H1 (cell line): ENCODE data around the gene AHSP. TPM values are rescaled to one million over a fixed set of nuclear protein-coding genes. Genes with fewer than 3 reads are reported as not detected.

ENCODE experiments used
- CTCF ChIA-PET: fragments of 300-600 bp; sonication (Branson Sonifier 250); formaldehyde crosslinking; loops from one replicate; lab custom pipeline; 2021; ENCODE audit not compliant: partially characterized antibody; lab: Charles Lee
- POLR2A ChIA-PET: fragments of 300-600 bp; sonication (Branson Sonifier 250); formaldehyde crosslinking; loops from one replicate; lab custom pipeline; 2021; ENCODE audit warnings: inconsistent platforms; ENCODE audit not compliant: partially characterized antibody; lab: Charles Lee
- DNase-seq, 2 experiments: peaks; one replicate each; pipeline versions ENCODE4 v3.0.0 to v3.0.0-alpha.2; 2010 to 2022; ENCODE audit warnings: low spot score in 2 of 2, low read depth in 1 of 2, mixed read lengths in 1 of 2
- FAIRE-seq: peaks from 2 replicates; lab custom pipeline; 2011; peaks lifted over from hg19 to GRCh38; lab: Jason Lieb, UNC
- H2AFZ ChIP-seq: 2 replicates; pipeline ENCODE4 v1.8.1; 2012; ENCODE audit warnings: low read length, inconsistent platforms
- H2AK5ac ChIP-seq: 2 replicates; pipeline ENCODE4 v1.6.1; 2013; ENCODE audit warnings: low read depth, low read length
- H2BK120ac ChIP-seq: replicated peaks from 2 replicates; pipeline ENCODE3; 2013; ENCODE audit warnings: low read depth, low read length, inconsistent platforms
- H2BK12ac ChIP-seq: 2 replicates; pipeline ENCODE4 v1.6.1; 2013; ENCODE audit warnings: low read depth, low read length
- H2BK15ac ChIP-seq: 2 replicates; pipeline ENCODE4 v1.6.1; 2013; ENCODE audit warnings: low read length
- H2BK20ac ChIP-seq: 2 replicates; pipeline ENCODE4 v1.6.1; 2013; ENCODE audit warnings: low read length
- H2BK5ac ChIP-seq: 2 replicates; pipeline ENCODE4 v1.6.1; 2013; ENCODE audit warnings: low read depth, low read length
- H3K14ac ChIP-seq: 2 replicates; pipeline ENCODE4 v1.6.1; 2013; ENCODE audit warnings: inconsistent platforms; ENCODE audit not compliant: insufficient read length
- H3K18ac ChIP-seq: 2 replicates; pipeline ENCODE4 v1.6.1; 2013; ENCODE audit warnings: low read length; ENCODE audit errors: extremely low read depth
- H3K23ac ChIP-seq: 2 replicates; pipeline ENCODE4 v1.6.1; 2013; ENCODE audit warnings: inconsistent platforms; ENCODE audit not compliant: insufficient read length
- H3K23me2 ChIP-seq: 2 replicates; pipeline ENCODE4 v1.6.1; 2013; ENCODE audit warnings: low read depth, low read length
- H3K27ac ChIP-seq: 2 replicates; pipeline ENCODE4 v1.6.1; 2011; ENCODE audit warnings: low read depth, low read length, inconsistent platforms
- H3K27me3 ChIP-seq, 4 experiments: replicated peaks in 1 of 4; 1 replicate in 1 of 4; 2 replicates in 3 of 4; pipeline versions ENCODE4 v1.6.1 to v1.8.1; 2011 to 2013; ENCODE audit warnings: low read length in 3 of 4, mild to moderate bottlenecking in 3 of 4, inconsistent platforms in 2 of 4, mixed read lengths in 2 of 4, moderate library complexity in 1 of 4; ENCODE audit not compliant: control insufficient read depth in 3 of 4, insufficient read depth in 3 of 4; ENCODE audit errors: extremely low read depth in 1 of 4
- H3K36me3 ChIP-seq, 4 experiments: 2 replicates each; pipeline versions ENCODE4 v1.6.1 to v1.8.1; 2011 to 2013; ENCODE audit warnings: mild to moderate bottlenecking in 4 of 4, low read length in 3 of 4, moderate library complexity in 2 of 4, control low read depth in 1 of 4, inconsistent platforms in 1 of 4; ENCODE audit not compliant: insufficient read depth in 4 of 4, control insufficient read depth in 2 of 4
- H3K4ac ChIP-seq: replicated peaks from 2 replicates; pipeline ENCODE3; 2013; ENCODE audit warnings: low read length, low read depth, mixed read lengths, inconsistent platforms; ENCODE audit not compliant: insufficient read length
- H3K4me1 ChIP-seq, 4 experiments: replicated peaks in 1 of 4; 1 replicate in 1 of 4; 2 replicates in 3 of 4; pipeline versions ENCODE4 v1.6.1 to v1.8.1; 2011 to 2013; ENCODE audit warnings: low read length in 3 of 4, inconsistent platforms in 2 of 4, mixed read lengths in 1 of 4; ENCODE audit not compliant: insufficient read depth in 4 of 4, control insufficient read depth in 3 of 4
- H3K4me2 ChIP-seq, 2 experiments: 2 replicates each; pipeline versions ENCODE4 v1.6.1 to v1.8.1; 2011 to 2013; ENCODE audit warnings: low read depth in 2 of 2, low read length in 2 of 2, control low read depth in 1 of 2, inconsistent platforms in 1 of 2, mild to moderate bottlenecking in 1 of 2; ENCODE audit not compliant: insufficient read depth in 1 of 2
- H3K4me3 ChIP-seq, 4 experiments: fragments of 200-600, 300-600 bp in 1 of 4; sonication (generic), shearing (Covaris generic), sonication (Bioruptor Twin) in 1 of 4; 2 replicates each; pipeline versions ENCODE4 v1.5.1 to v1.8.1; 2011 to 2016; ENCODE audit warnings: low read length in 4 of 4, low read depth in 3 of 4, control low read depth in 2 of 4, inconsistent platforms in 2 of 4, mild to moderate bottlenecking in 2 of 4, mixed read lengths in 1 of 4, moderate library complexity in 1 of 4; ENCODE audit not compliant: insufficient read depth in 2 of 4; ENCODE audit errors: extremely low read depth in 1 of 4
- H3K56ac ChIP-seq: replicated peaks from 2 replicates; pipeline ENCODE3; 2013; ENCODE audit warnings: low read depth, mild to moderate bottlenecking, mixed read lengths, low read length, inconsistent platforms; ENCODE audit not compliant: insufficient read length
- H3K79me1 ChIP-seq: 2 replicates; pipeline ENCODE4 v1.6.1; 2013; ENCODE audit warnings: low read depth, low read length, control low read depth
- H3K79me2 ChIP-seq, 2 experiments: 2 replicates each; pipeline versions ENCODE4 v1.6.1 to v1.8.1; 2012 to 2013; ENCODE audit warnings: low read length in 2 of 2, mild to moderate bottlenecking in 2 of 2, inconsistent platforms in 1 of 2; ENCODE audit not compliant: insufficient read depth in 2 of 2, control insufficient read depth in 1 of 2
- H3K9ac ChIP-seq, 4 experiments: replicated peaks in 1 of 4; 1 replicate in 1 of 4; 2 replicates in 3 of 4; pipeline versions ENCODE4 v1.6.1 to v1.8.1; 2011 to 2013; ENCODE audit warnings: low read depth in 3 of 4, low read length in 3 of 4, control low read depth in 2 of 4, mild to moderate bottlenecking in 2 of 4, moderate library complexity in 2 of 4, inconsistent platforms in 1 of 4; ENCODE audit errors: extremely low read depth in 1 of 4
- H3K9me3 ChIP-seq, 2 experiments: 2 replicates each; pipeline versions ENCODE4 v1.6.1 to v1.8.1; 2012 to 2013; ENCODE audit warnings: mild to moderate bottlenecking in 2 of 2, moderate library complexity in 2 of 2, control low read depth in 1 of 2, inconsistent platforms in 1 of 2, low read depth in 1 of 2, low read length in 1 of 2, mixed read lengths in 1 of 2; ENCODE audit not compliant: insufficient read depth in 2 of 2
- H4K20me1 ChIP-seq, 2 experiments: replicated peaks in 1 of 2; 2 replicates each; pipeline versions ENCODE3 to v1.8.1; 2011 to 2013; ENCODE audit warnings: inconsistent platforms in 2 of 2, low read length in 2 of 2, mild to moderate bottlenecking in 1 of 2; ENCODE audit not compliant: insufficient read depth in 2 of 2, control insufficient read depth in 1 of 2
- H4K5ac ChIP-seq: 2 replicates; pipeline ENCODE4 v1.6.1; 2013; ENCODE audit warnings: low read length, low read depth, mixed read lengths, inconsistent platforms; ENCODE audit not compliant: insufficient read length
- H4K8ac ChIP-seq: 2 replicates; pipeline ENCODE4 v1.8.0; 2013; ENCODE audit warnings: mild to moderate bottlenecking, moderate library complexity, low read length, inconsistent platforms; ENCODE audit not compliant: insufficient read depth; ENCODE audit errors: extremely low read depth
- H4K91ac ChIP-seq: replicated peaks from 2 replicates; pipeline ENCODE3; 2013; ENCODE audit warnings: low read length, mixed read lengths, inconsistent platforms; ENCODE audit not compliant: insufficient read length
- ATF3 ChIP-seq: IDR thresholded peaks from 2 replicates; pipeline ENCODE4 v1.6.1; 2011; ENCODE audit warnings: low read depth, mild to moderate bottlenecking, low read length; ENCODE audit not compliant: insufficient read depth
- GABPA ChIP-seq: IDR thresholded peaks from 2 replicates; pipeline ENCODE4 v1.6.1; 2011; ENCODE audit warnings: mild to moderate bottlenecking, low read length, moderate library complexity, borderline replicate concordance; ENCODE audit not compliant: insufficient read depth
- RBBP5 ChIP-seq: IDR thresholded peaks from 2 replicates; pipeline ENCODE4 v1.7.1; 2012; ENCODE audit warnings: low read depth, mild to moderate bottlenecking, inconsistent platforms, low read length, moderate library complexity, borderline replicate concordance
- SAP30 ChIP-seq: fragments of 300-600 bp; sonication (generic); IDR thresholded peaks from 2 replicates; pipeline ENCODE4 v1.7.1; 2012; ENCODE audit warnings: low read length, moderate library complexity, mild to moderate bottlenecking, inconsistent platforms; ENCODE audit not compliant: insufficient read depth, insufficient replicate concordance
- SIN3A ChIP-seq, 2 experiments: IDR thresholded peaks in 1 of 2; conservative IDR thresholded peaks in 1 of 2; 2 replicates each; pipeline ENCODE4 v1.6.1; 2011 to 2012; ENCODE audit warnings: low read length in 2 of 2, improper control_type of control experiment in 1 of 2, low read depth in 1 of 2, mild to moderate bottlenecking in 1 of 2
- SUZ12 ChIP-seq: fragments of 200-600 bp; sonication (generic); IDR thresholded peaks from 2 replicates; pipeline ENCODE4 v1.6.1; 2012; ENCODE audit warnings: mild to moderate bottlenecking, inconsistent platforms, low read length, moderate library complexity, mixed read lengths
- USF2 ChIP-seq: IDR thresholded peaks from 2 replicates; pipeline ENCODE4 v1.6.1; 2011; ENCODE audit warnings: low read length, improper control_type of control experiment
- YY1 ChIP-seq: IDR thresholded peaks from 2 replicates; pipeline ENCODE4 v1.6.1; 2011; ENCODE audit warnings: low read depth, mild to moderate bottlenecking, low read length
- ZNF274 ChIP-seq: IDR thresholded peaks from 2 replicates; pipeline ENCODE4 v1.7.0; 2012; ENCODE audit warnings: low read length, borderline replicate concordance; ENCODE audit errors: extremely low read depth
- WGBS, 2 experiments: shearing (Covaris generic) in 1 of 2; methylation state at CpG; one replicate each; pipeline versions ENCODE4 v1.1.6 to v1.1.7; 2013 to 2015; ENCODE audit warnings: low lambda C conversion rate in 2 of 2, mixed read lengths in 2 of 2, inconsistent platforms in 1 of 2, low coverage in 1 of 2, missing lambda C conversion rate in 1 of 2; ENCODE audit not compliant: insufficient replicate concordance in 2 of 2, insufficient coverage in 1 of 2, insufficient read length in 1 of 2; ENCODE audit errors: extremely low coverage in 1 of 2, missing lambda C conversion rate in 1 of 2; 5-methylcytosine and 5-hydroxymethylcytosine counted together
- polyA plus RNA-seq, 7 experiments: library from polyadenylated mRNA; depleted of rRNA in 3 of 7; stranded (reverse) in 5 of 7; unstranded in 2 of 7; fragments of >200 nt in 5 of 7; fragments of 200-250 nt in 2 of 7; gene quantifications; 1 replicate in 5 of 7; 2 replicates in 1 of 7; 4 replicates in 1 of 7; pipeline versions ENCODE4 v1.2.1 to v1.2.3, GENCODE V29; 2011 to 2013; ENCODE audit warnings: missing spikeins in 2 of 7, mixed read lengths in 2 of 7
- total RNA-seq: library from RNA; stranded (reverse); fragmentation: NEBNext Ultra II Directional; extraction: Animal tissue kit (Norgen Biotek cat#: 25700); gene quantifications from 2 replicates; pipeline ENCODE4 v1.2.1, GENCODE V29; 2021

The AHSP gene
- total and polyA plus RNA-seq, 2 of the 8 experiments (the other 6 are each of a cell fraction or from before 2014, with no cell fraction given), result 0.91 to 15.3 TPM

GRCh38 chr16:31528523-31529107, 915 bp downstream of the AHSP start:
- Histone ChIP-seq H2BK120ac (no peak overlapping the region), H3K4me3 (peak overlapping the region; percentile 44 to 74 (median 60); a peak in 6 of 8 replicates), H2BK20ac (0 out of 2 replicates have a peak overlapping the region, but pooled peaks have one; percentile 5), H2BK15ac (no peak overlapping the region; the same call in 1 of the 2 replicates), H3K27me3 (peaks cover 5 to 31% (median 25%) of the 10 kb centered on the region in 4 experiments), H3K79me1 (no peaks in the 10 kb centered on the region), H3K23ac (no peak overlapping the region), H3K9ac (peak overlapping the region in 1 of 4 experiments; percentile 34; a peak in 2 of 7 replicates), H4K8ac (no peak overlapping the region), H3K9me3 (no peaks in the 10 kb centered on the region), H3K4ac (no peak overlapping the region), H3K79me2 (no peaks in the 10 kb centered on the region), H4K5ac (no peak overlapping the region), H3K18ac (0 out of 2 replicates have a peak overlapping the region, but pooled peaks have one; percentile 54), H3K14ac (no peak overlapping the region), H3K23me2 (peaks cover 9% of the 10 kb centered on the region; the same call in 1 of the 2 replicates), H3K56ac (no peak overlapping the region), H2AK5ac (no peak overlapping the region), H2BK5ac (peak overlapping the region; percentile 17; the same call in 1 of the 2 replicates), H3K36me3 (no peaks in the 10 kb centered on the region), H2AFZ (peak overlapping the region; percentile 85), H4K20me1 (no peaks in the 10 kb centered on the region), H3K27ac (no peak overlapping the region), H3K4me1 (peaks cover 6 to 14% (median 8%) of the 10 kb centered on the region in 4 experiments), H2BK12ac (no peak overlapping the region), H4K91ac (no peak overlapping the region), H3K4me2 (peak overlapping the region; percentile 73 to 75)
- DNase-seq (peak in 1 of 2 experiments; percentile 47), FAIRE-seq (no peak)
- ChIA-PET CTCF (interaction anchor here (0.8 to 2.2 kb wide), 7 partner anchors 8 to 340 kb away, joined by 3 to 6 read pairs (median 4); no protein-coding TSS in a partner anchor), POLR2A (interaction anchor here (0.6 to 5.1 kb wide), 10 partner anchors 9 to 341 kb away, joined by 3 to 27 read pairs (median 3); partner anchors contain the start of gene RUSF1)
- 44% methylated on average over 10 of the region's 11 CpGs; no CpG with 5 or more reads in 1 of the 2 experiments for WGBS, 2 experiments
- TF ChIP-seq SUZ12, result peak; percentile 19; the same call in 1 of the 2 replicates
- no peak for TF ChIP-seq USF2
- TF ChIP-seq YY1, result no peak
- TF ChIP-seq RBBP5, result 0 out of 2 replicates have a peak, but pooled peaks have one; percentile 15
- TF ChIP-seq SIN3A (conservative IDR thresholded peaks at IDR 0.05 in 1 of 2, IDR thresholded peaks at IDR 0.05 in 1 of 2; ENCODE audit: low read depth in 1 of 2, low read length in 2 of 2), result no peak
- no peak for TF ChIP-seq ZNF274
- TF ChIP-seq GABPA, result no peak
- no peak for TF ChIP-seq ATF3
- no peak for TF ChIP-seq SAP30
